ENCODE data around the gene TMEM190. TPM values are rescaled to one million over a fixed set of nuclear protein-coding genes. Genes with fewer than 3 reads are reported as not detected.
A peak's percentile ranks its signal among the peaks of the same experiment; 100 is the strongest.

The TMEM190 gene
- total RNA-seq, 1 donor from 2014 or later: not detected

DNA sequence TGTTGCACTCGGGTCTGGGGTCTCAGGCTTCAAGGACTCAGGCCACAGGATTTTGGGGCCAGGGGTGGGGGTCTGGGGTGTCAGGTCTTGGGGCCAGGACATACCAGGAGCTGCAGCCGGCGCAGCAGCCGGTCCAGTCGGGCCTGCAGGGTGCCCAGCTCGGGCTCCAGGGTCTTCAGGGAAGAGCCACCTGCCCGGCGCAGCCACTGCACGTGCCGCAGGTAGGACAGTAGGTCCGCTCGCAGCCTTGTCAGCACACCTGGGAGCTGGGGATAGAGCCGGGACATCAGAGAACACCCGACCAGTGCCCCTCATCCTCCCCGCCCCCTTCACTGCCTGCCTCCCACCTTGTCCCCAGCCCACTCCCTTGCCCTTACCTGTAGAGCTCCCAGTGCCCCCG lies 8.5 kb upstream of the TMEM190 start:
- Histone ChIP-seq H3K9me3 (no peaks in the 10 kb centered on the region), H3K27ac (no peak overlapping the region), H3K36me3 (no peaks in the 10 kb centered on the region), H3K4me1 (peaks cover 5% of the 10 kb centered on the region), H3K27me3 (peaks cover 54% of the 10 kb centered on the region), H3K4me3 (no peak overlapping the region)
- TF ChIP-seq, protein P1, sequence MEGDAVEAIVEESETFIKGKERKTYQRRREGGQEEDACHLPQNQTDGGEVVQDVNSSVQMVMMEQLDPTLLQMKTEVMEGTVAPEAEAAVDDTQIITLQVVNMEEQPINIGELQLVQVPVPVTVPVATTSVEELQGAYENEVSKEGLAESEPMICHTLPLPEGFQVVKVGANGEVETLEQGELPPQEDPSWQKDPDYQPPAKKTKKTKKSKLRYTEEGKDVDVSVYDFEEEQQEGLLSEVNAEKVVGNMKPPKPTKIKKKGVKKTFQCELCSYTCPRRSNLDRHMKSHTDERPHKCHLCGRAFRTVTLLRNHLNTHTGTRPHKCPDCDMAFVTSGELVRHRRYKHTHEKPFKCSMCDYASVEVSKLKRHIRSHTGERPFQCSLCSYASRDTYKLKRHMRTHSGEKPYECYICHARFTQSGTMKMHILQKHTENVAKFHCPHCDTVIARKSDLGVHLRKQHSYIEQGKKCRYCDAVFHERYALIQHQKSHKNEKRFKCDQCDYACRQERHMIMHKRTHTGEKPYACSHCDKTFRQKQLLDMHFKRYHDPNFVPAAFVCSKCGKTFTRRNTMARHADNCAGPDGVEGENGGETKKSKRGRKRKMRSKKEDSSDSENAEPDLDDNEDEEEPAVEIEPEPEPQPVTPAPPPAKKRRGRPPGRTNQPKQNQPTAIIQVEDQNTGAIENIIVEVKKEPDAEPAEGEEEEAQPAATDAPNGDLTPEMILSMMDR (IDR thresholded peaks at IDR 0.05): no peak
- no peak for ATAC-seq
- intact Hi-C loops (cut with DNase I): no loop called here
- no peak for DNase-seq

DNA sequence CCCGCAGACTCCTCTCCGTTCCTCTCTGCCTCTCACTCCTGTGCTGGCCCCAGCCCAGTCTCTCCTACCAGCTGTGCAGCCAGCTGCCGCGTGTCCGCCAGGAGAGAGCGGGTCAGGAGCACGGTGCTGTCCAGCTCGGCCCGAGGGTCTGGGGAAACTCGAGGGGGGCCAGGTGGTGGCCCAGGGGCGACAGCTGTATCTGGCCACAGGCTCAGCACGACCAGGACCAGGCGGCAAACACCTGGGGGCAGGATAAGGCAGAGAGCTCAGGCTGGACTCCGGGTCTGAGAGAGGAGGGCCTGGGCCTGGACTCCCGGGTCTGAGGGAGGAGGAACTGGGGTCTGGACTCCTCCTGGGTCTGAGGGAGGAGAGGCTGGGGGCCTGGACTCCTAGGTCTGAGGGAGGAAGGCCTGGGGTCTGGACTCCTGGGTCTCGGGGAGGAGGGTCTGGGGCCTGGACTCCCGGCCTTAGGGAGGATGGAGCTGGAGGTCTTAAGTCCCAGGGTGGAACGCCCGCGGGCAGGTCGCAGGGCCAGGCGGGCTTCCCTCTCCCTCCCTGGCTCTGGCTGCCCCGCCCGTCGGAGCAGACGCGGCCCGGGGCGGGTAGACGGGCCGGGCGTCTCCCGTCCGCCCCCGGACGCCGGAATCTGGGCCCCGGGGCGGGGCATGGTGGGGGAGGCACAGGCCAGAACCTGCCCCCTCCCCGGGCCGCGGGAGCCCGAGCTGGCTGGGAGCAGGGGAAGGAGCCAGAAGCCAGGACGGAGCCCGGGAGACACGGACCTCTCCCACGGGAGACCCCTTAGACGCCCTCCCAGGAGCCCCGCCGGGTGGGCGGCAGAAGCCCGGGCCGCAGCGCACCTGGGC lies 7.7 kb upstream of the TMEM190 start:
- no peaks in the 10 kb centered on the region for H3K36me3 ChIP-seq
- no peak for DNase-seq
- H3K4me1 ChIP-seq: peaks cover 5% of the 10 kb centered on the region
- no peaks in the 10 kb centered on the region for H3K9me3 ChIP-seq
- intact Hi-C loops (cut with DNase I): no loop called here
- H3K27ac ChIP-seq: no peak overlapping the region
- peak; percentile 79 for ATAC-seq
- peak overlapping the region; percentile 19 for H3K4me3 ChIP-seq
- H3K27me3 ChIP-seq: peaks cover 58% of the 10 kb centered on the region
- TF ChIP-seq, protein P1 (IDR thresholded peaks at IDR 0.05): no peak

DNA sequence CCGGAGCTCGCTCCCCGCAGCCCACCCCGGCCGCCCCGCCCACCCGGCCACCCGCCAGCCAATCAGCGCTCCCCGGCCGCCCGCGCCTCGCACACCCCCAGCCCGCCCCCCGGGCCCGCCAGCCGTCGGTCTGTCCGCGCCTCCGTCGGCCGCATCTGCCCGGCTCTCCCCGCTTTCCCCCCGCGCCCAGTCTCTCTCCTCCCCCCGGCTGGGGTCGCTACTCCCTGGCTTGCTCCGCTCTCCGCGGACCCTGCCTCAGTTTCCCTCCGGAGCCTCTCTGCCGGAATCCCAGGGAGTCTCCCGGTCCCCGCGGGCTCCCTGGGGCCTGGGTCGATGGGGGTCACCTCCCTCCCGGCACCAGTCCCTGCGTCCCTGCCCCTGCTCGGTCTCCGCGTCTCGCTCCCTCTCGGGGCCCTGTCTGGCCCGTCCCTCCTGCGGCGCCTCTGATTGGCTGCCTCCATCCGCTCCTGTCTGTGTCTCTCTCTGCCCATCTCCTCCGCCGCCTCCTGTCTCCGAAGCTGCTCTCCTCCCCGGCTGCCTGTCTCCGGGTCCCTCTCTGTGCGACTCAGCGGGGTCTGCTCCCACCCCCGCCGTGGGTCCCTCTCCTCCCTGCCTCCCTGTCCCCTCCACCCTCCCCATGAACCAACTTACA lies 6.8 kb upstream of the TMEM190 start:
- no peak overlapping the region for H3K27ac ChIP-seq
- DNase-seq (no peak), ATAC-seq (peak; percentile 17)
- no peak overlapping the region for H3K4me3 ChIP-seq
- H3K4me1 ChIP-seq: peaks cover 5% of the 10 kb centered on the region
- H3K27me3 ChIP-seq: peaks cover 66% of the 10 kb centered on the region
- intact Hi-C loops (cut with DNase I): no loop called here
- H3K36me3 ChIP-seq: no peaks in the 10 kb centered on the region
- TF ChIP-seq, protein P1 (IDR thresholded peaks at IDR 0.05): no peak
- no peaks in the 10 kb centered on the region for H3K9me3 ChIP-seq

DNA sequence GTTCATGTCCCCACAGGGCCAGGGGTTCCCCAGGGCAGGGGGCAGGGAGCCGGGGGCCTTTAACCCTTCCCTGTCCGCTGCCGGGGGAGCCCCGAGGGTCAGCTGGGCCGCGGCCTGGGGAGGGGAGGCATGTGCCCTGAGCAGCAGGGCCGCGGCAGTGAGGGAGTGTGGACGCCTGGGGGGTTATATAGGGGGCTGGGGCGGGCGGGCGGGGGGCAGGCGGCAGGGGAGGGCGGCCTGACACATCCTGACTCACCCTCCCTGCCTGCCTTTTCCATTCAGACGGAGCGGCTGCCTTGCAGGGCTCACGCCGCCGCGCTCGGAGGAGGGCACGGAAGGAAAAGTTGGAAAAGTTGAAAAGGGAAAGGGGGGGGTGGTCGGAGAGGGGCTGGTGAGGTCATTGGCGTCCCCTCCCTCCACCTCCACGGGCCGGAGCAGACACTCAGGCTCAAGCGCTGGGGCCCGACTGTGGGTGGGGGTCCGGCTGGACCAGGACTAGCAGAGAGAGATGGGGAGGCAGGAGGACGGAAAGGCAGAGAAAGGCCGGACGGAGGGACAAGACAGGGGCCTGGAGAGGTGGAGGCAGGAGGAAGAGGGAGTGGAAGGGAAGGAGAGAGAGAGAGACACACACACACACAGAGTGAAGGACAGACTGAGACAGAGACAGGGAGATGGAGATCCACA lies 6.2 kb upstream of the TMEM190 start, which contains the start of gene IL11:
TSS of gene IL11 (minus strand) at position 159 of the 684 bp plus-strand sequence. CDS start at position 6, 153 bp downstream.
- H3K9me3 ChIP-seq: no peaks in the 10 kb centered on the region
- H3K27ac ChIP-seq: no peak within 1 kb of the TSS
- no peak for ATAC-seq
- intact Hi-C loops (cut with DNase I): no loop called here
- peak within 1 kb of the TSS; percentile 19 for H3K4me3 ChIP-seq
- peaks cover 68% of the 10 kb centered on the region for H3K27me3 ChIP-seq
- DNase-seq: no peak
- TF ChIP-seq, protein P1 (IDR thresholded peaks at IDR 0.05): no peak
- no peaks in the 10 kb centered on the region for H3K36me3 ChIP-seq
- H3K4me1 ChIP-seq: peaks cover 5% of the 10 kb centered on the region

DNA sequence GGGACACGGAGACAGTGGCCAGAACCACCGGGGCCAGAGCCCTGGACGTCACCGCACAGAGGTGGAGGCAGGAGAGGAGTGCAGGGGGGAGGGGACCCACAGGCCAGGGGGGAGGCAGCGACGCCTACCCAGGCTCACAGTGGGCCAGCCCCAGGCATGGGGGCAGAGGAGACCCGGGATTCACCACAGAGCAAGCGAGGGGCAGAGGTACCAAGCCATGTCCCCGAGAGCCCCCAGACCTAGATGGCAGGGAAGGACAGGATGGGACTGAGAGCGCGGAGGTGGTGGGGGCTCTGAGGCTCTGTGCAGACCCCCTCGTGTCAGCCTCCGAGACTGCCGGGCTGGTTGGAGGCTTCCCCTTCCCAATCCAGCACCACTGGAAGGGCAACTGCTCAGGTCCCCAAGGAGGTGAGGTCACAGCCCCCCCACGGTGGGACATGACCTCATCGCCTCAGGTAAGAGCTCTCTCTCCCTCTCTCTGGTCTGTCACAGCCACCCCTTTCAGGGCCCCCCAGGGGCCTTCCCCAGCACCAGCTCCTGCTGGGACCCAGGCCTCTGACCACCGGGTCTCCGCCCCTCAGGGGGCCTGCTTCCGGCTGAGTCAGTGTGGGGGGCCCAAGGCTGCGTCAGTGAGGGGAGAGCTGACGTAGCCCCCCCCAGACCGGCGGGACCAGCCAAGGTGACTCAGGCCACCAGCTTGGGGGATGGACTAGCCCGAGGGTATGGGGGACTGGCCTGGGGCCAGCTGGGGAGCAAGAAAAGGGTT lies 4.1 kb upstream of the TMEM190 start:
- no peaks in the 10 kb centered on the region for H3K36me3 ChIP-seq
- no peak overlapping the region for H3K4me3 ChIP-seq
- DNase-seq (no peak), ATAC-seq (no peak)
- H3K27me3 ChIP-seq: peaks cover 76% of the 10 kb centered on the region
- no peaks in the 10 kb centered on the region for H3K9me3 ChIP-seq
- TF ChIP-seq, protein P1 (IDR thresholded peaks at IDR 0.05): no peak
- no peak overlapping the region for H3K27ac ChIP-seq
- intact Hi-C loops (cut with DNase I): no loop called here
- H3K4me1 ChIP-seq: peaks cover 5% of the 10 kb centered on the region

All from upper lobe of right lung (tissue), 1 donor.